HAP-1 (cell line): Measurements from ENCODE around the gene DPP10.
A peak's percentile ranks its signal among the peaks of the same experiment; 100 is the strongest.

Source experiments
- DNase-seq, 2 experiments: peaks; one replicate each; pipeline ENCODE4 v3.0.0-alpha.2; 2016 to 2020; ENCODE audit warnings: low spot score in 2 of 2
- H3K27me3 ChIP-seq: fragments of 250-450 bp; sonication (Bioruptor Pico); 2 replicates; pipeline ENCODE4 v1.5.1; 2020; ENCODE audit warnings: low read depth, mild to moderate bottlenecking, moderate library complexity
- H3K36me3 ChIP-seq: fragments of 250-450 bp; sonication (Bioruptor Pico); replicated peaks from 2 replicates; pipeline ENCODE4 v1.5.1; 2020; ENCODE audit warnings: mild to moderate bottlenecking
- H3K4me1 ChIP-seq: fragments of 250-450 bp; sonication (Bioruptor Pico); 2 replicates; pipeline ENCODE4 v1.5.1; 2020; ENCODE audit warnings: mild to moderate bottlenecking
- H3K4me3 ChIP-seq: fragments of 250-450 bp; sonication (Bioruptor Pico); 2 replicates; pipeline ENCODE4 v1.5.1; 2020; ENCODE audit warnings: mild to moderate bottlenecking, moderate library complexity
- H3K9me3 ChIP-seq: fragments of 250-450 bp; sonication (Bioruptor Pico); 2 replicates; pipeline ENCODE4 v1.5.1; 2020; ENCODE audit warnings: mild to moderate bottlenecking, moderate library complexity
- in situ Hi-C: fragments of 300-500 bp; cut with MboI; formaldehyde crosslinking; loops from 3 replicates; pipeline ENCODE4 v1.14.3; 2020; ENCODE audit warnings: low sequenced_read_pairs, inconsistent platforms, mixed read lengths

DPP10 gene

DNA sequence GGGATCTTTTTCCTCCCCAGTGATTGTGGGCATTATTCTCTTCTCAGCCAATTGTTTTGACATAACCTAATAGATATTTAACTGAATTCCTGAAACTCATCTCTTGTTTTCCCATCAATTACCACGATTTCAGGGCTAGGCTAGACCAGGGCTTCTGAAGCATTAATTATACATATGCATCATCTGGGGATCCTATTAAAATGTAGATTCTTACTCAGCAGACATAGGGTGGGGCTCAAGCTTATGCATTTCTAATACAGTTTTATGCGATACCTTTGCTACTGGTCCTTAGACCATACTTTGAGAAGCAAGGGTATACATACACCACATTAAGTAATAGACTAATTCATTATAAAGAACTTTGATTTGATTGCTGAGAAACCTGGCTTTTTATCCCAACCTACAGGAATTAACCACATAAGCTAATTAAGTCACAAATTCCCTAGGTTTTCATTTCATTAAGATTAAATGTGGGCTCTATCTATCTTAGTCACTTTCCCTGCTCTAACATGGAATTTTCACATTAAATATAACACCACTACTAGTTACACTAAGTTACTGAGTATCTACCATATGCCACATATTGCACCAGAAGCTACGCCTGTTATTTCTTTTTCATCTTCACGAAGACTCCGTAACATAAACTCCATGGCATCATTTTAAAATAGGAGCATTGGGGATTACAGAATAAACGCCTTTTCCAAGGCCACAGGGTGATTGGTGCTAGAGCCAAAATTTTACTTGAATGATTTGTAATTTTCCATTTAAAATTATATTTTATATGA is 417.5 kb downstream of the DPP10 start:
- no peak for DNase-seq
- Histone ChIP-seq H3K4me3 (no peak overlapping the region), H3K9me3 (no peaks in the 10 kb centered on the region), H3K27me3 (no peaks in the 10 kb centered on the region), H3K36me3 (no peaks in the 10 kb centered on the region), H3K4me1 (no peaks in the 10 kb centered on the region)
- in situ Hi-C loops, result no loop called here

- no peaks in the 10 kb centered on the region for H3K27me3 ChIP-seq
- no peak overlapping the region for H3K4me3 ChIP-seq
- no peaks in the 10 kb centered on the region for H3K36me3 ChIP-seq
- no peaks in the 10 kb centered on the region for H3K9me3 ChIP-seq
- no peak for DNase-seq
- in situ Hi-C loops, result no loop called here
- no peaks in the 10 kb centered on the region for H3K4me1 ChIP-seq
These were observed 419.8 kb downstream of the DPP10 start for GRCh38 chr2:114862243-114862642.

- Histone ChIP-seq H3K27me3 (no peaks in the 10 kb centered on the region), H3K9me3 (no peaks in the 10 kb centered on the region), H3K4me3 (no peak overlapping the region), H3K36me3 (no peaks in the 10 kb centered on the region), H3K4me1 (no peaks in the 10 kb centered on the region)
- DNase-seq, result no peak
- in situ Hi-C loops, result no loop called here
These were observed 422.5 kb downstream of the DPP10 start for GRCh38 chr2:114864901-114865300.

- in situ Hi-C loops, result no loop called here
- H3K4me1 ChIP-seq, result peaks cover 29% of the 10 kb centered on the region
- H3K27me3 ChIP-seq, result no peaks in the 10 kb centered on the region
- peak in 1 of 2 experiments; percentile 51 for DNase-seq
- H3K9me3 ChIP-seq, result no peaks in the 10 kb centered on the region
- H3K36me3 ChIP-seq, result no peaks in the 10 kb centered on the region
- H3K4me3 ChIP-seq, result no peak overlapping the region
These were observed 437.6 kb downstream of the DPP10 start for GRCh38 chr2:114880046-114880445.

- Histone ChIP-seq H3K4me3 (no peak overlapping the region), H3K36me3 (no peaks in the 10 kb centered on the region), H3K4me1 (no peaks in the 10 kb centered on the region), H3K9me3 (no peaks in the 10 kb centered on the region), H3K27me3 (no peaks in the 10 kb centered on the region)
- in situ Hi-C loops, result no loop called here
- no peak for DNase-seq
These were observed 477.5 kb downstream of the DPP10 start for GRCh38 chr2:114919985-114920384.

GRCh38 chr2:114922076-114922475 is 479.6 kb downstream of the DPP10 start:
- Histone ChIP-seq H3K9me3 (no peaks in the 10 kb centered on the region), H3K27me3 (no peaks in the 10 kb centered on the region), H3K4me3 (no peak overlapping the region), H3K4me1 (no peaks in the 10 kb centered on the region), H3K36me3 (no peaks in the 10 kb centered on the region)
- DNase-seq, result no peak
- in situ Hi-C loops, result no loop called here

GRCh38 chr2:114925296-114926255 is 483.1 kb downstream of the DPP10 start:
- H3K9me3 ChIP-seq, result 0 out of 2 replicates have a peak, but pooled peaks cover 3% of the 10 kb centered on the region

GRCh38 chr2:114926303-114926702 is 483.9 kb downstream of the DPP10 start:
- no peaks in the 10 kb centered on the region for H3K27me3 ChIP-seq
- no peak for DNase-seq
- no peak overlapping the region for H3K4me3 ChIP-seq
- no peaks in the 10 kb centered on the region for H3K36me3 ChIP-seq
- H3K9me3 ChIP-seq, result 0 out of 2 replicates have a peak, but pooled peaks cover 3% of the 10 kb centered on the region
- in situ Hi-C loops, result no loop called here
- H3K4me1 ChIP-seq, result no peaks in the 10 kb centered on the region

More at GRCh38 chr2:114925296-114926255, 483.1 kb downstream of the DPP10 start:
- no peak for DNase-seq
- no peaks in the 10 kb centered on the region for H3K4me1 ChIP-seq
- in situ Hi-C loops, result no loop called here
- no peaks in the 10 kb centered on the region for H3K36me3 ChIP-seq
- H3K4me3 ChIP-seq, result no peak overlapping the region
- no peaks in the 10 kb centered on the region for H3K27me3 ChIP-seq

DNA sequence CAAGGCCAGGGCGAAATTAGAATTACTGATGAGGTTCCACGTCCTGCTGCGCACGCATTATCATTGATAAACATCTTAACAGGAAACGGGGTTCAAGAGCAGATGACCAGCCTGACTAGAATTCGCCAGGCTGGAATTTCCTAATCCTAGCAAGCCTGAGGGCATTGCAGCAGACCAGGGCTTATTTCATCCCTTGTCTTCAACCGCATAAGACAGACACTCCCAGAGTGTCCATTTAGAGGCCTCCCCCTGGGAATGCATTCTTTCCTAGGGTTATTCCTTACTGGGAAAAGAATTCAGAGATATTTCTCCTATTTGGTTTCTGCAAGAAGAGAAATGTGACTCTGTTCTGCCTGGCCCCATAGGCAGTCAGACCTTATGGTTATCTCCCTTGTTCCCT is 486.8 kb downstream of the DPP10 start:
- Histone ChIP-seq H3K4me1 (no peaks in the 10 kb centered on the region), H3K27me3 (no peaks in the 10 kb centered on the region), H3K36me3 (no peaks in the 10 kb centered on the region), H3K4me3 (no peak overlapping the region), H3K9me3 (0 out of 2 replicates have a peak, but pooled peaks cover 3% of the 10 kb centered on the region)
- in situ Hi-C loops, result no loop called here
- DNase-seq, result no peak

DNA sequence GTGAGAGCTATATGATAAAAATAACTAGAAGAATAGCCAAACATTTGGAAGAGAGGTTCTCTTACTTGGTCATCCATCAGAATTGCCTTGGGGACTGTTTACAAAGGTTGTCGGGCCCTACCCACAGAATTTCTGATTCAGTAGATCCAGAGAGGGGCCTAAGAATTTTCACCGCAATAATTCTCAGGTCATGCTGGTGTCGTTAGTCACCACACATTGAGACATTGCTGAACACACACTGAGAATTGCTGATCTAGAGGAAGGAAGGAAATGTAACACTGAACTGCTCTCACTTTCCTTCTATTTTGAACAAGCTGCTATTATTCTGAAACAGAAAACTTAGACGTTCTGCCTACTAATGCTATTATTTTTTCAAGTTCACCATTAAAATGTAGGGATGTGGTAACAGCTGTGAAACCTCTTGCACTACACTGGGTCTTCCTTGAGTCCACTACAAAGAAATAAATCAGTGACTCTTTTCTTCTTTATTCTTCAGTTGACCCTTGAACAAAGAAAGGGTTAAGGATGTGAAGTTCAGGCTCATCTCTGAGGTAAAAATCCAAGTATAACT is 491.3 kb downstream of the DPP10 start:
- H3K36me3 ChIP-seq, result no peaks in the 10 kb centered on the region
- DNase-seq, result no peak
- no peak overlapping the region for H3K4me3 ChIP-seq
- no peaks in the 10 kb centered on the region for H3K4me1 ChIP-seq
- in situ Hi-C loops, result no loop called here
- H3K27me3 ChIP-seq, result no peaks in the 10 kb centered on the region
- H3K9me3 ChIP-seq, result 0 out of 2 replicates have a peak, but pooled peaks cover 3% of the 10 kb centered on the region

GRCh38 chr2:114935031-114935430 is 492.6 kb downstream of the DPP10 start:
- no peak overlapping the region for H3K4me3 ChIP-seq
- in situ Hi-C loops, result no loop called here
- H3K4me1 ChIP-seq, result peaks cover 2% of the 10 kb centered on the region
- no peaks in the 10 kb centered on the region for H3K27me3 ChIP-seq
- H3K36me3 ChIP-seq, result no peaks in the 10 kb centered on the region
- no peak for DNase-seq
- 0 out of 2 replicates have a peak, but pooled peaks cover 3% of the 10 kb centered on the region for H3K9me3 ChIP-seq

DNA sequence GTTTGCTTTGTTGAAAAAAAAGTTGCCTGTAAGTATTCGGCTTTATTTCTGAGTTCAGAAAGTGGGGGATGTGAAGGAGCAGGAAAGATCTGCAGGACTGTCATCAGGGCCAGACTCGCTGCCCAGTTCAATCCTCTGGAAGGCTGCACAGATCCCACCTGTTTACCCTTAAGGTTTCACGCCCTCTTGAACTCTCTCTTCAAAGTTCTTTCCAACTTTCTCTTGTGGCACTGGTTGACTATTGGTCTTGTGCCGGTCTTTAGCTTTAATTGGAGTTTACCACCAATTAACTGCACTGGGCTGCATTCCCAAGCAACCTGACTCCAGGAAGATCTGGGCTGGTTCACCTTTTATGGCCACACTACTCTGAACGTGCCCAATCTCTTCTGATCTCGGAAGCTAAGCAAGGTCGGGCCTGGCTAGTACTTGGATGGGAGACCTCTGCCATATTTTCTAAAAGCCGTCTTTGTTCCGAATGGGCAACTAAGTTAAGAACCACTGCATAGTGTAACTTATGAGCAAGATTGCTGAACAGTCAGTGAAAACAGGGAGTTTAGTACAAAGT is 495.0 kb downstream of the DPP10 start:
- no peaks in the 10 kb centered on the region for H3K9me3 ChIP-seq
- H3K27me3 ChIP-seq, result no peaks in the 10 kb centered on the region
- DNase-seq, result no peak
- peaks cover 13% of the 10 kb centered on the region for H3K4me1 ChIP-seq
- no peak overlapping the region for H3K4me3 ChIP-seq
- in situ Hi-C loops, result no loop called here
- no peaks in the 10 kb centered on the region for H3K36me3 ChIP-seq

DNA sequence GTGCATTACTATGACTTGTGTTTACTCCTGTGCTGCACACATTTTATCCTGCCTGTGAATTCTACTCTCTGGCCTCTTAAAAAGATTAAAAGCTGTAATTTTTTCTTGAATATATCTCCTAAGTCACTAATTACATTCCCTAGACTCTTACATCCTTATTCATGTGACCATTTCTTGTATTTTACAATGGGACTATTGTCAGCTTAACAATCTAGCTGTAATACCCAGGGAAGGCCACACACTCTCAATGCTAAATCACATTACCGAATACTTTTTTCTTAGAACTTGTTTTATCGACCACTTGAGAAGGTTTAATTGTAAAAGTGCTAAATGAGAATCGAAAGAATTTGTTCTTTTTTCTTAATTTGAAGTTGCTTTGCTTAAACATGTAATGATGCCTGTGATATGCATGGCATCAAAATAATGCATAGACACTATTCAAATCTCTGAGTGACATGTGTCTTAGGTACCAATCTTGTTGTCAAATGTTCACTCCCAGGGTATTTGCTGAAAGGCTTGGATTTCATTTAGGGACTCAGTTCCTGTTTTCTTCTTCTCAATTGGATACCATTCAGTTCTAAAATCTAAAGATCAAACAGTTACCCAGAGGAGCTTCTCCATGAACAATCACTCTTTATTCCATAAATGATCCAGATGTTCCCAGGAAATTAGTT is 498.5 kb downstream of the DPP10 start:
- DNase-seq, result peak; percentile 11 to 89
- peaks cover 13% of the 10 kb centered on the region for H3K4me1 ChIP-seq
- no peaks in the 10 kb centered on the region for H3K27me3 ChIP-seq
- no peak overlapping the region for H3K4me3 ChIP-seq
- H3K36me3 ChIP-seq, result no peaks in the 10 kb centered on the region
- no peaks in the 10 kb centered on the region for H3K9me3 ChIP-seq
- in situ Hi-C loops, result no loop called here
